ENCODE results near the gene TACR2.
A peak's percentile ranks its signal among the peaks of the same experiment; 100 is the strongest.

The TACR2 gene

DNA sequence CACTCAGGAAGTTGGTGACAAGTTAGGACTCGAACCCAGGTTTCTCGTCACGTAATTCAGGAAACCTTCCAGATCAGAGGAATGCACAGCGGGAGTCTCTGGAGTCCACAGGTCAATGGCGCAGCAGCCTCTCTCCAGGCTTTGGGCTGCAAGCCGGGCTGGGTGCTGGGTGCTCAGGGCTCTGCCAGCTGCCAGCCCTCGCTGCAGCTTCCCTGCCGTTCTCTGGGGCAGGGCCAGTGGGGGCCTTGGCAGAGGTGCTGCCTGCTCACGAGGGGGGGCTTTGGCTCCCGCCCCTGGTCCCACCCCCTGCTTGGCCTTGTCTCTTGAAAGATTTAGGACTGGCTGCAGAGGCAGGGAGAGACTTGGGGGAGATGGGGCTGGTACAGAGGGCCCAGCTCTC is at the start of gene TACR2:
Gene TACR2, minus strand, starts transcription at position 224 of the 400 bp plus-strand sequence. CDS start 595 bp downstream, outside the sequence.
- no peak for DNase-seq (ENCODE audit: low read depth)

GRCh38 chr10:69466158-69466490 is 49.4 kb upstream of the TACR2 start:
- no peak for DNase-seq (ENCODE audit: low read depth)

- DNase-seq (ENCODE audit: low read depth): no peak
Measured at GRCh38 chr10:69465457-69466157, 48.9 kb upstream of the TACR2 start.

DNA sequence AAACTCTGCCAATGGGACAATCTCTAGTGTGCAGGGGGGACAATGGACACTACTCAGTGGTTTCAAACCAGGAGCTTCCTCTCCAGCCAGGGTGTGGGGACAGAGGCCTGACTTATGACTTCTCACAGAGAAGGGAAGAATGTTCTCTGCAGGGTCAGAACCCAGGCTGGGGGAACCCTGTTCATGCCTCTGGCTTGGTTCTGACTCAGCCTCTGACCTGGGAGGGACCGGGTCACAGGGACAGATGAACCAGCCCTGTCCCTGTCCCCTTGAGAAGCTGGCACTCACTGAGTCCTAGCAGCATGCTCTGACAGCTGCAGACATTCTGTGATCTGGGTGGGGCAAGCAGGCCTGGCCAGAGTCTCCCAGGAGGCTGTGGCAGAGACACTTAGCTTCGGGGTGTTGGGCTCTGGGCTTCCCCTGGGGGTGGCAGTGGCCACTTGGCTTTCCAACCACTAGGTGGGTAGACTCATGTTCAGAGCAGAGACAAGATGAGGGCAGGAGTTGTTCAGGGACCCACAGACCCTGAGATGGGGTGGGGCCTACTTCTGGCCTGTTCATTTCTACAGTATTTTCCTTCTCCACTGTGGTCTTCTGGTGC is 48.2 kb upstream of the TACR2 start:
- no peak for DNase-seq (ENCODE audit: low read depth)

- no peak for DNase-seq (ENCODE audit: low read depth)
Measured at GRCh38 chr10:69464401-69464800, 47.7 kb upstream of the TACR2 start.

DNA sequence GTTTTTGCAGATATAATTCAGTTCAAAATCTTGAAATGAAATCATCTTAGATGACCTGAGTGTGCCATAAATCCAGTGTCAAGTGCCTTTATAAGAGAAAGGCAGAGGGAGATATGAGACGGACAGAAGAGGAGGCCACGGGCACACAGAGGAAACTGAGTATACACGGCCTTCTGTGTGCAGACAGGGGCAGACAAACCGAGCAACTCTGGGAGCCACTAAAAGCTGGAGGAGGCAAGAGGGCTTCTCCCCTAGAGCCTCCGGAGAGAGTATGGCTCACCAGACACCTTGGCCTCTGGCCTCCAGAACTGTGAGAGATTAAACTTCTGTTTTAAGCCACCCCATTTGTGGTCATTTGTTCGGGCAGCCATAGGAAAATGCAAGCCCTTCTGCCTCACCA is 47.2 kb upstream of the TACR2 start:
- DNase-seq (ENCODE audit: low read depth): no peak

GRCh38 chr10:69461243-69462025 is 44.7 kb upstream of the TACR2 start:
- DNase-seq (ENCODE audit: low read depth): no peak

GRCh38 chr10:69460576-69461242 is 44.0 kb upstream of the TACR2 start:
- DNase-seq (ENCODE audit: low read depth): no peak

GRCh38 chr10:69459893-69460575 is 43.3 kb upstream of the TACR2 start:
- DNase-seq (ENCODE audit: low read depth): no peak

DNA sequence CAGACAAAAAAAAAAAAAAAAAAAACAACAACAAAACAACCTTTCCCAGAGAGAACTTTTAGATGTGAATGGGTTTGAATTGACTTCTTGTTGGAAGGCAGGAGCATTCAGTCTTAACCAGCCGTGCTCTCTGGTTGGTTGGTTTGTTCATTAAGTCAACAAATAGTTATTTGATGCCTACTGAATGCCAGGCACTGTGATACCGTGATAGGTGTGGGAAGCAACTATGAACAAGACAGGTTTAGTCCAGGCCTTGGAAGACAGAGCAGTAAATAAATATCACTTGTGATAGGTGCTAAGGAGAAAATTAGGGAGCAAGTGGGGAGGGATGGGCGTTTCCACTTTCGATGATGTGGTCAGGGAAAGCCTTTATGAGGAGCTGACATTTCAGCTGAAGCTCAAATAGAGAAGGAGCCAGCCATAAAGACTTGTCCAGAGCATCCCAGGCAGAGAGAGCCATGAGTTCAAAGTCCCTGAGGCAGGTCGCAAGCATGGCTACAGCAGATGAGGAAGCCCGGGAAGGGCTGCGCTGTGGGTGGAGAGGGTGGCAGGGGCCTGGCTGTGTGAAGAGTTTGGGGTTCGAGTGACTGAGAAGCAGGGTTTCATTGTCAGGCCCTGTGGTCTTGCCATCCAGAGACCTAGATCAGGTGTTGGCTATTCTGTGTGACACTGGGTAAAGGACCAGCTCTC is 42.5 kb upstream of the TACR2 start:
- DNase-seq (ENCODE audit: low read depth): no peak

GRCh38 chr10:69458430-69459100 is 41.8 kb upstream of the TACR2 start:
- DNase-seq (ENCODE audit: low read depth): no peak

GRCh38 chr10:69457771-69458237 is 41.1 kb upstream of the TACR2 start:
- no peak for DNase-seq (ENCODE audit: low read depth)

GRCh38 chr10:69456880-69457693 is 40.4 kb upstream of the TACR2 start:
- no peak for DNase-seq (ENCODE audit: low read depth)

DNA sequence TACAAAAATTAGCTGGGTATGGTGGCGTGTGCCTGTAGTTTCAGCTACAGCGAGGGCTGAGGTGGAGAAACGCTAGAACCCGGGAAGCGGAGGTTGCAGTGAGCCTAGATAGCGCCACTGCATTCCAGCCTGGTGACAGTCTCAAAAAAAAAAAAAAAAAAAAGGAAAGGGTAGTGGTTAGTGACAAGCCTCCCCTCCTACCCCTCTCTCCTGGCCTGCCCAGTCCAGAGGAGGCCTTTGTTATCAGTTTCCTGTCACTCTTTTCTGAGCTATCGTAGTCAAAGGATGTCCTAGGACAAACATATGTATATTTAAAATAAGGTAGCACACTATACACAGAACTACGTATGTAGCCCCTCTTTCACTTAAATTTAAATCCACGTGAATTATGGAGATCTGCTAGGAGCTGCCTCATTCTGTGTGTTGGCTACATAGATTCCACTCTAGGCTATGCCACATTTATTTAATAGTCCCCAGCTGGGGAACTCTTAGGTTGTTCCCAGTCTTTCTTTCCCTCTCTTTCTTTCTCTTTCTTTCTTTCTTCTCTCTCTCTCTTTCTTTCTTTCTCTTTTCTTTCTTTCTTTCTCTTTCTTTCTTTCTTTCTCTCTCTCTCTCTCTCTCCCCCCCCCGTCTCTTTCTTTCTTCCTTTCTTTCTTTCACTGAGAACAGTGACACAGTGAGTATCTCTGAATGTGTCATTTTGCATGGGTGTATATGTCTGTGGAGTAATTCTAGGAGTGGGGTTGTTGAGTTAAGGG is 38.5 kb upstream of the TACR2 start:
- no peak for DNase-seq (ENCODE audit: low read depth)

DNA sequence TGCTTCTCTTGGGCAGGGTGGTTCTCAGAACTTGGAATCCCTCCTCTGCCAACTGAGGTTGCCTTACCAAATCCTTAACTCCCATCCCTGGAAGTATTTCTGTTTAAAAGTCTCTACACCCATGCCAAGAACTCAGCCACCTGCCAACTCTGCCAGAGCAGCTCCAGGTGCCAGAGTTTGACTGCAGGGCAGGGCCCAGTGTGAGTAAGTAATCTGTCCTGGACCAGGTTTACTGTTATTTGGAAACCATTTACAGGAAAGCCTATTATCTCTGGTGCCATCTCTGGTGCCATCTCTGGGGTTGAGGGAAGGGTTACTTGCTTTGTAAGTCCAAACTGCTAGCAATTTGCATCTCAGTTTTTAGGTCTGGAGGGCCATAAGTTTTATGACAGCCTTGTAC is 37.1 kb upstream of the TACR2 start:
- DNase-seq (ENCODE audit: low read depth): no peak

- DNase-seq (ENCODE audit: low read depth): no peak
Measured at GRCh38 chr10:69452676-69453415, 36.1 kb upstream of the TACR2 start.

- no peak for DNase-seq (ENCODE audit: low read depth)
Measured at GRCh38 chr10:69451784-69452251, 35.1 kb upstream of the TACR2 start.

DNA sequence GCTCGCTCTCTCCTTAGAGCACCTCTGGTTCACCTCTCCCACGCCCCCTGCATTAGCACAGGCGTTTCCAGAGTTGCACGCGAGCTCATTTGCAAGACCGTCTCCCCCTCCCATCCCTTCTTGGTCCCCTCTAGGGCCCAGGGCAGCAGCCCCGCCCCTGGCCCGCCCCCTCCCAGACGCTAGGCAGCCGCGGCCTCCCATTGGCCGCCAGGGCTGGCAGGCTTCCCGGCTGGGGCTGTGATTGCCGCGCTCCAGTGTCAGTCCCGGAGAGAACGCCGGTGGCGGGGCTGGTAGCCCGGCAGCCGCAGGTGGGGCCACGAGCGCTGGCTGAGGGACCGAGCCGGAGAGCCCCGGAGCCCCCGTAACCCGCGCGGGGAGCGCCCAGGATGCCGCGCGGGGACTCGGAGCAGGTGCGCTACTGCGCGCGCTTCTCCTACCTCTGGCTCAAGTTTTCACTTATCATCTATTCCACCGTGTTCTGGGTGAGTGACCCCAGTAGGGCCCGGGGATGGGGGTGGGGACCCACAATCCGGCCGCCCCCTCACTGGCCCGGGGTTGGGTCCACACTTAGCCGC is 34.6 kb upstream of the TACR2 start, which contains the start of gene TSPAN15:
Gene TSPAN15, plus strand, starts transcription at position 257 of the 575 bp plus-strand sequence. Its CDS starts 130 bp downstream, at position 387.
- peak; percentile 78 for DNase-seq (ENCODE audit: low read depth)
